ENCODE data around the gene TLE3. TPM values are rescaled to one million over a fixed set of nuclear protein-coding genes. Genes with fewer than 3 reads are reported as not detected.

TLE3 gene
- total RNA-seq, 4 donors from 2014 or later: 39.1 to 275 (median 71.6) TPM

DNA sequence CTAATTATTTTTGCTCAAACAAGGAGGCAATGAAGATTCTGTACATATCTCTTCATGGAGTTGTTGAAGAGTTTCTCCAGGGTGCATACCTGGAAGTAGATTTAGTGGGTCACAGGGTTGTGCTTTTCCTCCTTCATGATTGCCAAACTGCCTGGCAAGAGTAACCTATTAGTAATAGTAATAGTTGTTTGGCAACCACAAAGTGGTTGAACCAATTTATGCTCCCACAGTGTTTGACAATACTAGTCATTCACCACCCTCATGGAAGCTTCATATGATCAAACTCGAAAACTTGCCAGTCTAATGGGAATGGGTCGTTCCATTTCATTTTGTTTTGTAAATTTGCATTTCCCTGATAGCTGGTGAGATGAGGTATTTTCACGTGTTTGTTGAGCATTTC, 57.8 kb downstream of the TLE3 start:
- intact Hi-C loops (cut with DNase I): no loop called here
- TF ChIP-seq POLR2A (IDR thresholded peaks at IDR 0.05): no peak
- TF ChIP-seq, protein P1, sequence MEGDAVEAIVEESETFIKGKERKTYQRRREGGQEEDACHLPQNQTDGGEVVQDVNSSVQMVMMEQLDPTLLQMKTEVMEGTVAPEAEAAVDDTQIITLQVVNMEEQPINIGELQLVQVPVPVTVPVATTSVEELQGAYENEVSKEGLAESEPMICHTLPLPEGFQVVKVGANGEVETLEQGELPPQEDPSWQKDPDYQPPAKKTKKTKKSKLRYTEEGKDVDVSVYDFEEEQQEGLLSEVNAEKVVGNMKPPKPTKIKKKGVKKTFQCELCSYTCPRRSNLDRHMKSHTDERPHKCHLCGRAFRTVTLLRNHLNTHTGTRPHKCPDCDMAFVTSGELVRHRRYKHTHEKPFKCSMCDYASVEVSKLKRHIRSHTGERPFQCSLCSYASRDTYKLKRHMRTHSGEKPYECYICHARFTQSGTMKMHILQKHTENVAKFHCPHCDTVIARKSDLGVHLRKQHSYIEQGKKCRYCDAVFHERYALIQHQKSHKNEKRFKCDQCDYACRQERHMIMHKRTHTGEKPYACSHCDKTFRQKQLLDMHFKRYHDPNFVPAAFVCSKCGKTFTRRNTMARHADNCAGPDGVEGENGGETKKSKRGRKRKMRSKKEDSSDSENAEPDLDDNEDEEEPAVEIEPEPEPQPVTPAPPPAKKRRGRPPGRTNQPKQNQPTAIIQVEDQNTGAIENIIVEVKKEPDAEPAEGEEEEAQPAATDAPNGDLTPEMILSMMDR (IDR thresholded peaks at IDR 0.05): no peak
- H3K27ac ChIP-seq: no peak overlapping the region
- no peaks in the 10 kb centered on the region for H3K4me1 ChIP-seq
- H3K36me3 ChIP-seq: no peaks in the 10 kb centered on the region
- no peak for DNase-seq
- H3K4me3 ChIP-seq (replicated peaks in 1 of 3): no peak overlapping the region
- no peaks in the 10 kb centered on the region for H3K27me3 ChIP-seq
- WGBS, 2 donors: 87 to 91% methylated on average over 3 of the region's 3 CpGs
- H3K9me3 ChIP-seq: no peaks in the 10 kb centered on the region

- H3K4me3 ChIP-seq (replicated peaks in 1 of 3): no peak overlapping the region
- DNase-seq: no peak
- WGBS, 2 donors: 84 to 86% methylated on average over 4 of the region's 4 CpGs
Observed at GRCh38 chr15:70038730-70039392, 58.9 kb downstream of the TLE3 start.

GRCh38 chr15:70037292-70037640, 60.5 kb downstream of the TLE3 start:
- Histone ChIP-seq H3K27me3 (no peaks in the 10 kb centered on the region), H3K36me3 (no peaks in the 10 kb centered on the region), H3K9me3 (no peaks in the 10 kb centered on the region), H3K27ac (no peak overlapping the region), H3K4me3 (replicated peaks in 1 of 3) (no peak overlapping the region), H3K4me1 (peaks cover 4 to 6% of the 10 kb centered on the region in 2 donors)
- TF ChIP-seq, protein P1 (IDR thresholded peaks at IDR 0.05): no peak
- TF ChIP-seq POLR2A (IDR thresholded peaks at IDR 0.05): no peak
- intact Hi-C loops (cut with DNase I): no loop called here
- no peak for DNase-seq
- 92 to 97% methylated on average over 2 of the region's 2 CpGs for WGBS, 2 donors

More at GRCh38 chr15:70038730-70039392, 58.9 kb downstream of the TLE3 start:
- intact Hi-C loops (cut with DNase I): no loop called here
- H3K4me1 ChIP-seq: no peaks in the 10 kb centered on the region
- H3K9me3 ChIP-seq: no peaks in the 10 kb centered on the region
- no peak overlapping the region for H3K27ac ChIP-seq
- TF ChIP-seq, protein P1 (IDR thresholded peaks at IDR 0.05): no peak
- TF ChIP-seq POLR2A (IDR thresholded peaks at IDR 0.05): no peak
- H3K36me3 ChIP-seq: no peaks in the 10 kb centered on the region
- no peaks in the 10 kb centered on the region for H3K27me3 ChIP-seq

GRCh38 chr15:70036585-70037291, 61.0 kb downstream of the TLE3 start:
- H3K4me1 ChIP-seq: peaks cover 9 to 10% of the 10 kb centered on the region in 2 donors
- no peaks in the 10 kb centered on the region for H3K9me3 ChIP-seq
- H3K27ac ChIP-seq: no peak overlapping the region
- no peaks in the 10 kb centered on the region for H3K27me3 ChIP-seq
- H3K36me3 ChIP-seq: no peaks in the 10 kb centered on the region
- no peak for TF ChIP-seq POLR2A (IDR thresholded peaks at IDR 0.05)
- TF ChIP-seq, protein P1 (IDR thresholded peaks at IDR 0.05): no peak
- 78 to 82% methylated on average over 5 of the region's 5 CpGs for WGBS, 2 donors
- no peak overlapping the region for H3K4me3 ChIP-seq (replicated peaks in 1 of 3)
- intact Hi-C loops (cut with DNase I): no loop called here
- DNase-seq: no peak

DNA sequence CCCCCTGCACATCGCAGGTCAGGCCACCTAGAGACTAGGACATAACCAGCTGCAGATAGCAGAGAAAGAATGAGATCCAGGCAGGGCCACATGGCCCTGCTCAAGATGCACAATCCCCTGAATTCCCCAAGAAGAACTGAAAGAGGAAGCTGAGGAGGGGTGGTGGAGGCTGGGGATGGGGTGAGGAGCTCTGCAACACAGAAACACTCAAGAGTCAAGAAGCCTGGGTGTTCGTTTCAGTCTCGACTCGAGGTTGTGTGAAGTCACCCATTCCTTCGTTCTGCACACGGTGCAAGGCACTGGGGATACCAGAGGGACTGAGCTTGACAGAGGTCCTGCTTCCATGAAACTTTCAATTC, 62.0 kb downstream of the TLE3 start:
- no peak overlapping the region for H3K4me3 ChIP-seq (replicated peaks in 1 of 3)
- no peak for DNase-seq
- 78 to 96% methylated on average over 6 of the region's 6 CpGs for WGBS, 2 donors
- H3K9me3 ChIP-seq: no peaks in the 10 kb centered on the region
- intact Hi-C loops (cut with DNase I): no loop called here
- no peaks in the 10 kb centered on the region for H3K36me3 ChIP-seq
- peaks cover 17 to 20% of the 10 kb centered on the region in 2 donors for H3K4me1 ChIP-seq
- H3K27me3 ChIP-seq: no peaks in the 10 kb centered on the region
- no peak for TF ChIP-seq POLR2A (IDR thresholded peaks at IDR 0.05)
- TF ChIP-seq, protein P1 (IDR thresholded peaks at IDR 0.05): no peak
- no peak overlapping the region for H3K27ac ChIP-seq
